Heart left ventricle (tissue), 16 donors: ENCODE measurements around the gene FTCD. TPM values are rescaled to one million over a fixed set of nuclear protein-coding genes. Genes with fewer than 3 reads are reported as not detected.

Experiments used
- ATAC-seq, 4 donors: fragments of 200-7000 bp; cut with Tn5 transposase; one replicate each; pipeline ENCODE4 v1.9.1; 2020 to 2022; ENCODE audit warnings: moderate library complexity in 4 of 4, mild to moderate bottlenecking in 3 of 4, moderate number of reproducible peaks in 1 of 4
- DNase-seq, 5 donors: peaks; one replicate each; pipeline ENCODE4 v3.0.0-alpha.2; 2020
- H3K27ac ChIP-seq, 12 donors: fragments of 200-600 bp; sonication (generic) in 4 of 12; one replicate each; pipeline versions ENCODE4 v1.5.0 to v1.8.0; 2016 to 2022; ENCODE audit warnings: mild to moderate bottlenecking in 2 of 12
- H3K27me3 ChIP-seq, 9 donors: fragments of 200-600 bp; sonication (generic) in 2 of 9; one replicate each; pipeline versions ENCODE4 v1.5.1 to v1.8.0; 2016 to 2022; ENCODE audit warnings: mild to moderate bottlenecking in 3 of 9
- H3K36me3 ChIP-seq, 9 donors: fragments of 200-600 bp; sonication (generic) in 2 of 9; one replicate each; pipeline versions ENCODE4 v1.5.0 to v1.8.0; 2018 to 2022; ENCODE audit warnings: mild to moderate bottlenecking in 2 of 9
- H3K4me1 ChIP-seq, 12 donors: fragments of 200-600 bp; sonication (generic) in 4 of 12; one replicate each; pipeline versions ENCODE4 v1.5.0 to v1.8.0; 2016 to 2022; ENCODE audit warnings: mild to moderate bottlenecking in 3 of 12
- H3K4me3 ChIP-seq, 12 donors: fragments of 200-600 bp; sonication (generic) in 4 of 12; one replicate each; pipeline versions ENCODE4 v1.5.0 to v1.8.0; 2017 to 2022; ENCODE audit warnings: mild to moderate bottlenecking in 9 of 12, moderate library complexity in 4 of 12
- H3K9me3 ChIP-seq, 12 donors: fragments of 200-600 bp; sonication (generic) in 4 of 12; one replicate each; pipeline versions ENCODE4 v1.5.0 to v1.8.0; 2016 to 2022; ENCODE audit warnings: mild to moderate bottlenecking in 1 of 12
- CTCF ChIP-seq, 12 donors: fragments of 200-600 bp; sonication (generic) in 4 of 12; IDR thresholded peaks; one replicate each; pipeline versions ENCODE4 v1.5.0 to v1.8.0; 2018 to 2022; ENCODE audit warnings: antibody characterized with exemption in 12 of 12, mild to moderate bottlenecking in 5 of 12
- POLR2A ChIP-seq, 2 donors: fragments of 450-650 bp; IDR thresholded peaks; one replicate each; pipeline ENCODE4 v1.6.1; 2017; ENCODE audit warnings: antibody characterized with exemption in 2 of 2, mild to moderate bottlenecking in 2 of 2, moderate library complexity in 2 of 2
- WGBS, 4 donors: extraction: QIAGEN DNeasy Blood & Tissue Kit in 2 of 4; methylation state at CpG; one replicate each; pipeline versions ENCODE4 v1.1.5 to v1.1.7; 2013 to 2018; 5-methylcytosine and 5-hydroxymethylcytosine counted together
- intact Hi-C, 10 donors: fragments of 100-400 bp; cut with DNase I; formaldehyde crosslinking; loops; one replicate each; pipeline versions ENCODE4 v1.11.1 to v1.14.2; 2022
- polyA plus RNA-seq, 2 donors: library from polyadenylated mRNA; stranded (reverse); fragments of 200-250 nt; gene quantifications; one replicate each; pipeline ENCODE4 v1.2.3, GENCODE V29; 2013
- total RNA-seq, 9 donors: library from RNA; depleted of rRNA in 2 of 9; stranded (reverse); fragments of >200 nt in 2 of 9; fragmentation: NEBNext Ultra II Directional in 3 of 9; extraction: Animal tissue kit (Norgen Biotek cat#: 25700) in 3 of 9; gene quantifications; one replicate each; pipeline versions ENCODE4 v1.1.0 to v1.2.4, GENCODE V29; 2016 to 2023
- donor health status: ischemic (EF 13 %, LVEDD 7.1; RV severe dilation, severe dysfunction).
- donor health status: healthy with polysubstance abuse.
- donor health status: DM: no; HTN: yes; CAD: no.
- donor health status: DM: no; HTN: no; CAD: no.
- donor health status: ischemic (EF 25% LVEDD 6.9; RV normal size, moderate dysfunction).
- donor health status: ischemic (EF 25% LVEDD 5.7; RV mildly dilated, moderate dysfunction).
- donor health status: healthy.
- donor health status: DM: yes; HTN: yes; CAD: no.
- donor health status: ischemic (EF 35%, LVEDD 5.7; RV mildly dilated, moderate dysfunction).
- donor health status: nonischemic (EF 11% LVEDD 7.7; RV severe dilation, severe dysfunction).
- donor health status: DM: yes; HTN: yes; CAD: no.
- donor health status: PGD.
- donor health status: ischemic (EF 29% LVEDD 5.4; RV normal size, mild dysfunction).
- donor health status: nonischemic (EF 23%, LVEDD 6.1; RV moderate dilation, normal function).

The FTCD gene
- total and polyA plus RNA-seq, 11 donors: 0.17 to 3.1 (median 1.2) TPM; not detected in 1

- Histone ChIP-seq H3K27ac (peak overlapping the region in 1 of 12 donors; percentile 8), H3K4me1 (peaks cover 0 to 14% (median 3%) of the 10 kb centered on the region in 12 donors), H3K36me3 (peaks cover 0 to 7% (median 0%) of the 10 kb centered on the region in 9 donors), H3K4me3 (no peak overlapping the region), H3K9me3 (peaks cover 0 to 55% (median 13%) of the 10 kb centered on the region in 12 donors), H3K27me3 (peaks cover 0 to 5% (median 0%) of the 10 kb centered on the region in 9 donors)
- ATAC-seq (no peak), DNase-seq (no peak)
- TF ChIP-seq CTCF (IDR thresholded peaks at IDR 0.05) (no peak), POLR2A (IDR thresholded peaks at IDR 0.05) (no peak)
- intact Hi-C loops: no loop called here
Observed at GRCh38 chr21:46104104-46104503, 51.3 kb downstream of the FTCD start.

GRCh38 chr21:46100906-46101305 is 54.5 kb downstream of the FTCD start:
- H3K4me1 ChIP-seq: peaks cover 0 to 27% (median 6%) of the 10 kb centered on the region in 12 donors
- no peak for TF ChIP-seq CTCF (IDR thresholded peaks at IDR 0.05)
- no peak for TF ChIP-seq POLR2A (IDR thresholded peaks at IDR 0.05)
- DNase-seq: no peak
- no peaks in the 10 kb centered on the region for H3K36me3 ChIP-seq
- H3K9me3 ChIP-seq: peaks cover 0 to 42% (median 8%) of the 10 kb centered on the region in 12 donors
- intact Hi-C loops: no loop called here
- peaks cover 0 to 20% (median 0%) of the 10 kb centered on the region in 9 donors for H3K27me3 ChIP-seq
- no peak for ATAC-seq
- H3K4me3 ChIP-seq: peak overlapping the region in 6 of 12 donors; percentile 70 to 97 (median 92)
- WGBS, 4 donors: 73 to 82% (median 78%) methylated on average over 4 of the region's 4 CpGs
- H3K27ac ChIP-seq: peak overlapping the region in 2 of 12 donors; percentile 18 to 30

- intact Hi-C loops: no loop called here
- H3K27me3 ChIP-seq: peaks cover 0 to 20% (median 0%) of the 10 kb centered on the region in 9 donors
- whole genome bisulfite sequencing, 4 donors: 61 to 87% (median 73%) methylated on average over 7 of the region's 7 CpGs
- TF ChIP-seq POLR2A (IDR thresholded peaks at IDR 0.05) (no peak), CTCF (IDR thresholded peaks at IDR 0.05) (no peak)
- peaks cover 0 to 27% (median 6%) of the 10 kb centered on the region in 12 donors for H3K4me1 ChIP-seq
- peaks cover 0 to 37% (median 8%) of the 10 kb centered on the region in 12 donors for H3K9me3 ChIP-seq
- peak overlapping the region in 4 of 12 donors; percentile 18 to 89 (median 31) for H3K27ac ChIP-seq
- no peaks in the 10 kb centered on the region for H3K36me3 ChIP-seq
- H3K4me3 ChIP-seq: peak overlapping the region in 10 of 12 donors; percentile 68 to 97 (median 88)
- ATAC-seq (no peak), DNase-seq (peak in 2 of 5 donors; percentile 7 to 14)
Observed at GRCh38 chr21:46100426-46100825, 55.0 kb downstream of the FTCD start.

- Histone ChIP-seq H3K9me3 (peaks cover 0 to 33% (median 8%) of the 10 kb centered on the region in 12 donors), H3K27me3 (peaks cover 0 to 20% (median 0%) of the 10 kb centered on the region in 9 donors), H3K27ac (peak overlapping the region in 6 of 12 donors; percentile 30 to 96 (median 64)), H3K4me3 (peak overlapping the region in 10 of 12 donors; percentile 68 to 97 (median 88)), H3K4me1 (peaks cover 0 to 27% (median 7%) of the 10 kb centered on the region in 12 donors), H3K36me3 (no peaks in the 10 kb centered on the region)
- TF ChIP-seq POLR2A (IDR thresholded peaks at IDR 0.05): no peak
- WGBS, 4 donors: 81 to 92% (median 89%) methylated on average over 6 of the region's 6 CpGs
- DNase-seq (peak in 1 of 5 donors; percentile 13), ATAC-seq (no peak)
- intact Hi-C loops: no loop called here
Observed at GRCh38 chr21:46100020-46100419, 55.4 kb downstream of the FTCD start.
